OCI-LY3 (cell line): Measurements from ENCODE around the gene OLA1.

Experiments used
- EZH2phosphoT487 ChIP-seq: fragments of 200-600 bp; shearing (Covaris generic); IDR thresholded peaks from 2 replicates; pipeline ENCODE4 v1.6.1; 2018; ENCODE audit warnings: antibody characterized with exemption, mixed run types, low read depth
- TF ChIP-seq, protein P1 (sequence below): fragments of 200-600, 300-600 bp; sonication (generic); IDR thresholded peaks from 2 replicates; pipeline ENCODE4 v1.5.1; 2014; ENCODE audit warnings: antibody characterized with exemption, low read length, low read depth

DNA sequence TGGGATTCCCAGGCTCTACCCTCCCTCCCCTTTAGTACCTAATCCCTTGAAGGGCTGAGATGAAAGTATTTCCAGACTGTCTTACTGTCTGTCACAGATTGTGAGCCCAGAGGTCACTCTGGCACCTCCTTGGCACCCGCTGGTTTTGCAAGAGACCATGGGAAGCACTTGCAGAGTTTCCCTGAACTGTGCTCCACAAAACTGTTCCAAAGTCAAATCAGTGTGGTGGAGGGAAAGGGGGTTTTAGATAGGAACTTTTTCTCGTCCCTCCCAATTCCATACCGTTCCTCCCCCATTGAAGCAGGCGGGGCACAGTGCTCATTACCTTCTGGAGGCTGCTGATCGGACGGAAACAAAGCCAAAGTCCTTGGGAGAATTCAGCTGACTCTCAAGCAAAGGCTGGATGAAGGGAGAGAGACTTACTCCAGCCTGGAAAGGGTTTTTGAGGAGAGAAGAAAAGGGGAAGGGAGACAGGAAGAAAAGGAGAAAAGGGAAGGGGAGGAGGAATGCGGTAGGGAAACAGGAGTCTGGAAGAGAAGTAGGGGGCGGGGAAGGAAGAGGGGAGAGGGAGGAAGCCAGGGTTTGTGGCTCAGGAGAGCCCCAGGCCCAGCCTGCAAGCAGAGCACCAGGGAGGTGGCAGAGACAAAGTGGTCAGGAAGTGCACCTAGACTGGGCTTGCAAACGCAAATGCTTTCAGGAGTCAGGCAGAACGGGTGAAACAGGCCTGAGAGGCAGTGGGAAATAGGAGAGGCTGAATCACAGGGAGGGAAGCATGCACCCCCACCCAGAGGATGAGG is 194.8 kb downstream of the OLA1 start:
- TF ChIP-seq, protein P1, sequence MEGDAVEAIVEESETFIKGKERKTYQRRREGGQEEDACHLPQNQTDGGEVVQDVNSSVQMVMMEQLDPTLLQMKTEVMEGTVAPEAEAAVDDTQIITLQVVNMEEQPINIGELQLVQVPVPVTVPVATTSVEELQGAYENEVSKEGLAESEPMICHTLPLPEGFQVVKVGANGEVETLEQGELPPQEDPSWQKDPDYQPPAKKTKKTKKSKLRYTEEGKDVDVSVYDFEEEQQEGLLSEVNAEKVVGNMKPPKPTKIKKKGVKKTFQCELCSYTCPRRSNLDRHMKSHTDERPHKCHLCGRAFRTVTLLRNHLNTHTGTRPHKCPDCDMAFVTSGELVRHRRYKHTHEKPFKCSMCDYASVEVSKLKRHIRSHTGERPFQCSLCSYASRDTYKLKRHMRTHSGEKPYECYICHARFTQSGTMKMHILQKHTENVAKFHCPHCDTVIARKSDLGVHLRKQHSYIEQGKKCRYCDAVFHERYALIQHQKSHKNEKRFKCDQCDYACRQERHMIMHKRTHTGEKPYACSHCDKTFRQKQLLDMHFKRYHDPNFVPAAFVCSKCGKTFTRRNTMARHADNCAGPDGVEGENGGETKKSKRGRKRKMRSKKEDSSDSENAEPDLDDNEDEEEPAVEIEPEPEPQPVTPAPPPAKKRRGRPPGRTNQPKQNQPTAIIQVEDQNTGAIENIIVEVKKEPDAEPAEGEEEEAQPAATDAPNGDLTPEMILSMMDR: no peak
- no peak for TF ChIP-seq EZH2phosphoT487
